Gastroesophageal sphincter (tissue), 4 donors: ENCODE data around the gene SNUPN. TPM values are rescaled to one million over a fixed set of nuclear protein-coding genes. Genes with fewer than 3 reads are reported as not detected.

Experiments used
- ATAC-seq: fragments of 150-250 bp; one replicate; pipeline ENCODE4 v1.9.1; 2016; ENCODE audit warnings: mild to moderate bottlenecking, moderate library complexity
- H3K27ac ChIP-seq, 4 donors: fragments of 200-600 bp; sonication (generic) in 3 of 4; 1 replicate in 3 of 4; 2 replicates in 1 of 4; pipeline ENCODE4 v1.5.1; 2016 to 2019
- H3K27me3 ChIP-seq: fragments of 200-600 bp; sonication (generic); one replicate; pipeline ENCODE4 v1.5.1; 2019
- H3K36me3 ChIP-seq, 2 donors: fragments of 200-600 bp; sonication (generic); one replicate each; pipeline ENCODE4 v1.5.1; 2019; ENCODE audit warnings: control low read depth in 1 of 2
- H3K4me1 ChIP-seq, 3 donors: fragments of 200-600 bp; sonication (generic); 1 replicate in 2 of 3; 2 replicates in 1 of 3; pipeline ENCODE4 v1.5.1; 2016 to 2019; ENCODE audit warnings: control low read depth in 2 of 3
- H3K4me3 ChIP-seq, 2 donors: fragments of 200-600 bp; sonication (generic); one replicate each; pipeline ENCODE4 v1.5.1; 2019; ENCODE audit warnings: mild to moderate bottlenecking in 1 of 2, moderate library complexity in 1 of 2
- H3K9me3 ChIP-seq, 3 donors: fragments of 200-600 bp; sonication (generic); one replicate each; pipeline ENCODE4 v1.5.1; 2017 to 2019; ENCODE audit warnings: control low read depth in 2 of 3
- EP300 ChIP-seq: sonication (generic); formaldehyde crosslinking; IDR thresholded peaks from one replicate; pipeline ENCODE4 v1.6.1; 2017; ENCODE audit warnings: antibody characterized with exemption, mild to moderate bottlenecking
- POLR2A ChIP-seq, 2 donors: fragments of 450-650 bp; IDR thresholded peaks; one replicate each; pipeline ENCODE4 v1.6.1; 2017; ENCODE audit warnings: antibody characterized with exemption in 2 of 2, mild to moderate bottlenecking in 2 of 2, moderate library complexity in 1 of 2
- POLR2AphosphoS5 ChIP-seq: sonication (generic); formaldehyde crosslinking; IDR thresholded peaks from one replicate; pipeline ENCODE4 v1.6.1; 2017; ENCODE audit warnings: antibody characterized with exemption
- WGBS, 2 donors: methylation state at CpG; one replicate each; pipeline ENCODE4 v1.1.5; 2018; ENCODE audit warnings: low coverage in 1 of 2; 5-methylcytosine and 5-hydroxymethylcytosine counted together
- total RNA-seq, 4 donors: library from RNA; depleted of rRNA; stranded (reverse); fragments of >200 nt; gene quantifications; one replicate each; pipeline ENCODE4 v1.1.0, GENCODE V29; 2016
- TF ChIP-seq, protein P1 (sequence below), 4 experiments: fragments of 200-600 bp in 2 of 4; fragments of 450-650 bp in 2 of 4; sonication (generic) in 1 of 4; IDR thresholded peaks; one replicate each; pipeline ENCODE4 v1.5.1; 2017 to 2019; ENCODE audit warnings: antibody characterized with exemption in 4 of 4, mild to moderate bottlenecking in 2 of 4, moderate library complexity in 2 of 4

Gene SNUPN
- total RNA-seq = 10 to 100 TPM; 18.6 to 27.3 (median 21.0) TPM

GRCh38 chr15:75625542-75626347 lies at the start of gene SNUPN:
Gene SNUPN (minus strand): TSS chr15:75625725. CDS start chr15:75621051, 4,674 bp downstream.
- ATAC-seq = peak; percentile 94
- Histone ChIP-seq H3K27ac (peak within 1 kb of the TSS; percentile 93 to 97 (median 94)), H3K4me3 (peak within 1 kb of the TSS; percentile 93 to 96), H3K9me3 (no peaks in the 10 kb centered on the region), H3K27me3 (no peaks in the 10 kb centered on the region), H3K4me1 (peaks cover 0 to 39% (median 4%) of the 10 kb centered on the region in 3 donors), H3K36me3 (peaks cover 0 to 1% of the 10 kb centered on the region in 2 donors)
- WGBS, 2 donors = 0% methylated on average over 7 of the region's 47 CpGs
- TF ChIP-seq EP300 (no peak), POLR2A (IDR thresholded peaks at IDR 0.05) (peak in 1 of 2 donors; percentile 40), POLR2AphosphoS5 (peak; percentile 70)
- TF ChIP-seq, protein P1, sequence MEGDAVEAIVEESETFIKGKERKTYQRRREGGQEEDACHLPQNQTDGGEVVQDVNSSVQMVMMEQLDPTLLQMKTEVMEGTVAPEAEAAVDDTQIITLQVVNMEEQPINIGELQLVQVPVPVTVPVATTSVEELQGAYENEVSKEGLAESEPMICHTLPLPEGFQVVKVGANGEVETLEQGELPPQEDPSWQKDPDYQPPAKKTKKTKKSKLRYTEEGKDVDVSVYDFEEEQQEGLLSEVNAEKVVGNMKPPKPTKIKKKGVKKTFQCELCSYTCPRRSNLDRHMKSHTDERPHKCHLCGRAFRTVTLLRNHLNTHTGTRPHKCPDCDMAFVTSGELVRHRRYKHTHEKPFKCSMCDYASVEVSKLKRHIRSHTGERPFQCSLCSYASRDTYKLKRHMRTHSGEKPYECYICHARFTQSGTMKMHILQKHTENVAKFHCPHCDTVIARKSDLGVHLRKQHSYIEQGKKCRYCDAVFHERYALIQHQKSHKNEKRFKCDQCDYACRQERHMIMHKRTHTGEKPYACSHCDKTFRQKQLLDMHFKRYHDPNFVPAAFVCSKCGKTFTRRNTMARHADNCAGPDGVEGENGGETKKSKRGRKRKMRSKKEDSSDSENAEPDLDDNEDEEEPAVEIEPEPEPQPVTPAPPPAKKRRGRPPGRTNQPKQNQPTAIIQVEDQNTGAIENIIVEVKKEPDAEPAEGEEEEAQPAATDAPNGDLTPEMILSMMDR (IDR thresholded peaks at IDR 0.05) = peak in 1 of 4 experiments; percentile 13

DNA sequence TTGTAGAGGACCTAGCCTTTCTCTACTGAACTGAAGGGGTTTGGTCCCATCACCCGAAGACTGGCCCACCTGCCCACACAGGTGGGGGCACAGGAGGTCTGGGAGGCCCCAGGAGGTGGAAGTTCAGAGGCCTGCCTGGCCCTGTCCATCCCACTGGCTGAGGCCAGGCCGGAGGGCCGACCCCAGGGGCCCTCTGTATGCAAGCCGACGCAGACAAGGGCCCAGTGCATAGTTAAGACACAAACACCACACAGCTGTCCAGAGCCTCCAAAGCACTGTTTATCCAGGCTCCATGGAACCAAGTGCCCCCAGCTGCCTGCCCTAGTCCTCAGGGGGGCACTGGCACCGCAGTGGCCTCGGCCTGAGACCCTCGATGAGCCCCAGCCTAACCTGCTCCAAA lies 48.8 kb upstream of the SNUPN start:
- no CpG with 5 or more reads among the region's 8 CpGs for WGBS, 2 donors
- TF ChIP-seq, protein P1 (IDR thresholded peaks at IDR 0.05) = no peak
- no peak for TF ChIP-seq POLR2A (IDR thresholded peaks at IDR 0.05)
- no peak for TF ChIP-seq EP300
- TF ChIP-seq POLR2AphosphoS5 = no peak
- ATAC-seq = no peak
- no peaks in the 10 kb centered on the region for H3K9me3 ChIP-seq
- H3K27me3 ChIP-seq = no peaks in the 10 kb centered on the region
- H3K4me1 ChIP-seq = peaks cover 0 to 71% (median 31%) of the 10 kb centered on the region in 3 donors
- no peak overlapping the region for H3K4me3 ChIP-seq
- H3K27ac ChIP-seq = peak overlapping the region in 3 of 4 donors; percentile 85 to 87 (median 86)
- H3K36me3 ChIP-seq = peaks cover 0 to 51% of the 10 kb centered on the region in 2 donors

- Histone ChIP-seq H3K36me3 (peaks cover 0 to 43% of the 10 kb centered on the region in 2 donors), H3K27me3 (no peaks in the 10 kb centered on the region), H3K4me1 (peaks cover 0 to 71% (median 31%) of the 10 kb centered on the region in 3 donors), H3K4me3 (no peak overlapping the region), H3K27ac (peak overlapping the region; percentile 11 to 87 (median 86)), H3K9me3 (no peaks in the 10 kb centered on the region)
- TF ChIP-seq POLR2AphosphoS5 (peak; percentile 54), EP300 (no peak)
- peak; percentile 82 for ATAC-seq
- WGBS, 2 donors = 64 to 80% methylated on average over 1 to 2 of the region's 10 CpGs
Observed at GRCh38 chr15:75673426-75674235, 48.1 kb upstream of the SNUPN start.

GRCh38 chr15:75672646-75673425 lies 47.3 kb upstream of the SNUPN start:
- H3K4me1 ChIP-seq = peaks cover 0 to 74% (median 31%) of the 10 kb centered on the region in 3 donors

More at GRCh38 chr15:75672646-75673425, 47.3 kb upstream of the SNUPN start:
- 22% methylated on average over 3 of the region's 14 CpGs; no CpG with 5 or more reads in 1 of the 2 donors for WGBS, 2 donors
- peak in 1 of 2 donors; percentile 15 for TF ChIP-seq POLR2A (IDR thresholded peaks at IDR 0.05)
- peak; percentile 62 for TF ChIP-seq POLR2AphosphoS5
- TF ChIP-seq EP300 = no peak
- TF ChIP-seq, protein P1 (IDR thresholded peaks at IDR 0.05) = no peak
- H3K9me3 ChIP-seq = no peaks in the 10 kb centered on the region
- no peak overlapping the region for H3K4me3 ChIP-seq
- H3K27ac ChIP-seq = peak overlapping the region; percentile 5 to 87 (median 86)
- H3K36me3 ChIP-seq = peaks cover 0 to 35% of the 10 kb centered on the region in 2 donors
- no peaks in the 10 kb centered on the region for H3K27me3 ChIP-seq
- ATAC-seq = peak; percentile 25
